Neural cell (in vitro differentiated cells): ENCODE results near the gene SH3RF3. TPM values are rescaled to one million over a fixed set of nuclear protein-coding genes. Genes with fewer than 3 reads are reported as not detected.

Source experiments
- H2AFZ ChIP-seq: fragments of 200-600, 300-800 bp; sonication (generic), shearing (Covaris generic); 2 replicates; pipeline ENCODE4 v1.6.0; 2014; ENCODE audit warnings: low read depth, mild to moderate bottlenecking, antibody characterized with exemption, low read length, moderate library complexity
- H3F3A ChIP-seq: fragments of 200-600 bp; shearing (Covaris generic); 2 replicates; pipeline ENCODE4 v1.6.1; 2016; ENCODE audit warnings: mild to moderate bottlenecking, moderate library complexity, mixed read lengths, antibody characterized with exemption, low read length; ENCODE audit not compliant: insufficient read depth, poor library complexity, severe bottlenecking
- H3K27ac ChIP-seq: fragments of 200-600, 300-800 bp; sonication (generic), shearing (Covaris generic); 2 replicates; pipeline ENCODE4 v1.5.1; 2014; ENCODE audit warnings: mild to moderate bottlenecking, low read length, moderate library complexity
- H3K27me3 ChIP-seq: fragments of 300-800, 200-600 bp; sonication (generic), shearing (Covaris generic); 2 replicates; pipeline ENCODE4 v1.6.0; 2014; ENCODE audit warnings: mild to moderate bottlenecking, low read depth, low read length, moderate library complexity; ENCODE audit not compliant: insufficient read depth
- H3K36me3 ChIP-seq: fragments of 300-800, 200-600 bp; sonication (generic), shearing (Covaris generic); 2 replicates; pipeline ENCODE4 v1.5.1; 2014; ENCODE audit warnings: mild to moderate bottlenecking, antibody characterized with exemption, low read length, moderate library complexity; ENCODE audit not compliant: insufficient read depth
- H3K4me2 ChIP-seq: fragments of 300-800, 200-600 bp; sonication (generic), shearing (Covaris generic); 2 replicates; pipeline ENCODE4 v1.6.0; 2014; ENCODE audit warnings: mild to moderate bottlenecking, low read length
- H3K4me3 ChIP-seq: fragments of 300-800, 200-600 bp; sonication (generic), shearing (Covaris generic); 2 replicates; pipeline ENCODE4 v1.5.1; 2014; ENCODE audit warnings: mild to moderate bottlenecking, low read length, moderate library complexity
- H3K79me2 ChIP-seq: fragments of 200-600 bp; shearing (Covaris generic); replicated peaks from 2 replicates; pipeline ENCODE4 v1.6.0; 2014; ENCODE audit warnings: mild to moderate bottlenecking, low read length, moderate library complexity; ENCODE audit not compliant: insufficient read depth
- H3K9ac ChIP-seq: fragments of 300-800, 200-600 bp; sonication (generic), shearing (Covaris generic); 2 replicates; pipeline ENCODE4 v1.6.1; 2016; ENCODE audit warnings: mild to moderate bottlenecking, low read length, mixed read lengths
- H3K9me2 ChIP-seq: fragments of 200-600 bp; shearing (Covaris generic); 2 replicates; pipeline ENCODE4 v1.6.1; 2016; ENCODE audit warnings: mild to moderate bottlenecking, low read length, mixed read lengths; ENCODE audit not compliant: insufficient read depth
- H3K9me3 ChIP-seq: fragments of 200-600, 300-800 bp; sonication (generic), shearing (Covaris generic); 2 replicates; pipeline ENCODE4 v1.6.1; 2016; ENCODE audit warnings: mild to moderate bottlenecking, mixed run types, low read length, moderate library complexity, mixed read lengths
- H4K20me1 ChIP-seq: fragments of 200-600 bp; shearing (Covaris generic); 2 replicates; pipeline ENCODE4 v1.6.1; 2016; ENCODE audit warnings: mild to moderate bottlenecking, mixed run types; ENCODE audit not compliant: insufficient read depth
- EP300 ChIP-seq: fragments of 450-650 bp; conservative IDR thresholded peaks from 2 replicates; pipeline ENCODE4 v1.6.1; 2014; ENCODE audit warnings: antibody characterized with exemption, mild to moderate bottlenecking, moderate library complexity; ENCODE audit not compliant: poor library complexity, severe bottlenecking
- EZH2 ChIP-seq: fragments of 200-600, 300-800 bp; shearing (Covaris generic), sonication (generic); IDR thresholded peaks from 2 replicates; pipeline ENCODE4 v1.6.1; 2014; ENCODE audit warnings: antibody characterized with exemption, low read length, borderline replicate concordance, mild to moderate bottlenecking; ENCODE audit not compliant: insufficient read depth, poor library complexity, severe bottlenecking
- MXI1 ChIP-seq: fragments of 450-650 bp; conservative IDR thresholded peaks from 2 replicates; pipeline ENCODE4 v1.6.1; 2014; ENCODE audit warnings: antibody characterized with exemption, mild to moderate bottlenecking; ENCODE audit not compliant: poor library complexity, severe bottlenecking
- POLR2AphosphoS5 ChIP-seq: IDR thresholded peaks from 2 replicates; pipeline ENCODE4 v1.6.1; 2012
- RAD21 ChIP-seq: fragments of 450-650 bp; conservative IDR thresholded peaks from 2 replicates; pipeline ENCODE4 v1.6.1; 2014; ENCODE audit warnings: antibody characterized with exemption, mild to moderate bottlenecking, moderate library complexity
- SMC3 ChIP-seq: fragments of 450-650 bp; conservative IDR thresholded peaks from 2 replicates; pipeline ENCODE4 v1.6.1; 2014; ENCODE audit warnings: antibody characterized with exemption, mild to moderate bottlenecking, moderate library complexity; ENCODE audit not compliant: poor library complexity
- TAF1 ChIP-seq: IDR thresholded peaks from 2 replicates; pipeline ENCODE4 v1.6.1; 2012; ENCODE audit warnings: low read depth
- polyA plus RNA-seq: library from polyadenylated mRNA; depleted of rRNA; stranded (reverse); fragments of >200 nt; gene quantifications from 2 replicates; pipeline ENCODE4 v1.2.3, GENCODE V29; 2014
- TF ChIP-seq, protein P1 (sequence below): fragments of 450-650 bp; IDR thresholded peaks from 2 replicates; pipeline ENCODE4 v1.5.1; 2014; ENCODE audit warnings: antibody characterized with exemption, mild to moderate bottlenecking, moderate library complexity; ENCODE audit not compliant: poor library complexity, severe bottlenecking
- TF ChIP-seq, protein P2 (sequence below): IDR thresholded peaks from 2 replicates; pipeline ENCODE4 v1.6.1; 2012; ENCODE audit warnings: borderline replicate concordance

The SH3RF3 gene
- polyA plus RNA-seq, 1 donor from 2014 or later: 0.53 TPM

DNA sequence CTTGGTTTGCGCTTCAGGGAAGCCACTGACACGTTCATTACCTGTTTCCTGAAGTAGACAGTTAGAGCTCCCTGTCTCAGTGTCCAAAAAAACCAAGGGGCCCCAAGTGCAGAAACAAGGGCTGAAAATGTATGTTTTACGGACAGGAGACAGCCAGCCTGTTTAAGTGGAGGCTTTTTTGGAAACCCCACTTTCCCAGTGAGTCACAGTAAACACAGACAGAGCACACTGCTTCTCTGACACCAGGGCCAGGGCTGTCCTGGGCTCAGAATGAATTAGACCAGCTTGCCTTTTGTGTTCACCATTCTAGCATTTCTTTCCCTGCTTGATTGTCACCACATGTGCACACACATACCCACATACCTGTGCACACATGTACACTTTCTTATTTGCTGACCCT is 128.6 kb downstream of the SH3RF3 start:
- no peak overlapping the region for H2AFZ ChIP-seq
- H3K9me3 ChIP-seq: no peaks in the 10 kb centered on the region
- TF ChIP-seq MXI1 (no peak), EP300 (no peak), TAF1 (no peak), RAD21 (no peak), SMC3 (no peak), POLR2AphosphoS5 (no peak), EZH2 (no peak)
- TF ChIP-seq, protein P1, sequence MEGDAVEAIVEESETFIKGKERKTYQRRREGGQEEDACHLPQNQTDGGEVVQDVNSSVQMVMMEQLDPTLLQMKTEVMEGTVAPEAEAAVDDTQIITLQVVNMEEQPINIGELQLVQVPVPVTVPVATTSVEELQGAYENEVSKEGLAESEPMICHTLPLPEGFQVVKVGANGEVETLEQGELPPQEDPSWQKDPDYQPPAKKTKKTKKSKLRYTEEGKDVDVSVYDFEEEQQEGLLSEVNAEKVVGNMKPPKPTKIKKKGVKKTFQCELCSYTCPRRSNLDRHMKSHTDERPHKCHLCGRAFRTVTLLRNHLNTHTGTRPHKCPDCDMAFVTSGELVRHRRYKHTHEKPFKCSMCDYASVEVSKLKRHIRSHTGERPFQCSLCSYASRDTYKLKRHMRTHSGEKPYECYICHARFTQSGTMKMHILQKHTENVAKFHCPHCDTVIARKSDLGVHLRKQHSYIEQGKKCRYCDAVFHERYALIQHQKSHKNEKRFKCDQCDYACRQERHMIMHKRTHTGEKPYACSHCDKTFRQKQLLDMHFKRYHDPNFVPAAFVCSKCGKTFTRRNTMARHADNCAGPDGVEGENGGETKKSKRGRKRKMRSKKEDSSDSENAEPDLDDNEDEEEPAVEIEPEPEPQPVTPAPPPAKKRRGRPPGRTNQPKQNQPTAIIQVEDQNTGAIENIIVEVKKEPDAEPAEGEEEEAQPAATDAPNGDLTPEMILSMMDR: no peak
- TF ChIP-seq, protein P2, sequence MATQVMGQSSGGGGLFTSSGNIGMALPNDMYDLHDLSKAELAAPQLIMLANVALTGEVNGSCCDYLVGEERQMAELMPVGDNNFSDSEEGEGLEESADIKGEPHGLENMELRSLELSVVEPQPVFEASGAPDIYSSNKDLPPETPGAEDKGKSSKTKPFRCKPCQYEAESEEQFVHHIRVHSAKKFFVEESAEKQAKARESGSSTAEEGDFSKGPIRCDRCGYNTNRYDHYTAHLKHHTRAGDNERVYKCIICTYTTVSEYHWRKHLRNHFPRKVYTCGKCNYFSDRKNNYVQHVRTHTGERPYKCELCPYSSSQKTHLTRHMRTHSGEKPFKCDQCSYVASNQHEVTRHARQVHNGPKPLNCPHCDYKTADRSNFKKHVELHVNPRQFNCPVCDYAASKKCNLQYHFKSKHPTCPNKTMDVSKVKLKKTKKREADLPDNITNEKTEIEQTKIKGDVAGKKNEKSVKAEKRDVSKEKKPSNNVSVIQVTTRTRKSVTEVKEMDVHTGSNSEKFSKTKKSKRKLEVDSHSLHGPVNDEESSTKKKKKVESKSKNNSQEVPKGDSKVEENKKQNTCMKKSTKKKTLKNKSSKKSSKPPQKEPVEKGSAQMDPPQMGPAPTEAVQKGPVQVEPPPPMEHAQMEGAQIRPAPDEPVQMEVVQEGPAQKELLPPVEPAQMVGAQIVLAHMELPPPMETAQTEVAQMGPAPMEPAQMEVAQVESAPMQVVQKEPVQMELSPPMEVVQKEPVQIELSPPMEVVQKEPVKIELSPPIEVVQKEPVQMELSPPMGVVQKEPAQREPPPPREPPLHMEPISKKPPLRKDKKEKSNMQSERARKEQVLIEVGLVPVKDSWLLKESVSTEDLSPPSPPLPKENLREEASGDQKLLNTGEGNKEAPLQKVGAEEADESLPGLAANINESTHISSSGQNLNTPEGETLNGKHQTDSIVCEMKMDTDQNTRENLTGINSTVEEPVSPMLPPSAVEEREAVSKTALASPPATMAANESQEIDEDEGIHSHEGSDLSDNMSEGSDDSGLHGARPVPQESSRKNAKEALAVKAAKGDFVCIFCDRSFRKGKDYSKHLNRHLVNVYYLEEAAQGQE: no peak
- H3K4me3 ChIP-seq: no peak overlapping the region
- no peaks in the 10 kb centered on the region for H4K20me1 ChIP-seq
- H3F3A ChIP-seq: no peaks in the 10 kb centered on the region
- no peak overlapping the region for H3K27ac ChIP-seq
- no peak overlapping the region for H3K4me2 ChIP-seq
- H3K36me3 ChIP-seq: no peaks in the 10 kb centered on the region
- H3K79me2 ChIP-seq: no peaks in the 10 kb centered on the region
- no peaks in the 10 kb centered on the region for H3K9me2 ChIP-seq
- H3K27me3 ChIP-seq: no peaks in the 10 kb centered on the region
- no peak overlapping the region for H3K9ac ChIP-seq

DNA sequence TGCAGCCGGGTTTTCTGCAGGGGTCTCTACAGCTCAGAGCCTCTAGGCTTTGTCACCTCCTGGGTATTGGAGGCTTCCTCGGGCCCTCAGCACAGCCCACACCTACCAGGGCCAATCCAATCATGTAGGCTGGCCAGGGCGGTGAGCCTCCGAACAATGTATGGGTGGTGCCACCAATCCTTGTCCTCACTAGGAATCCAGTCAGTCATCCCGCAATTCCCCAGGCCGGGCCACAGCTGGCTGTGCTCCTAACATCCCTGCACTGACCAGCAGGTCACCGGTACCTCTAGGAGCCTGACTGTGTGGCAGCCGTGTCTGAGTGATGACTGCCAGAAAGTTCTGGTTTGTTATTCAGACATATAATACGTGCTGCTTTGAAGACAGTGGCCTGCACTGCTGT is 129.4 kb downstream of the SH3RF3 start:
- Histone ChIP-seq H3F3A (no peaks in the 10 kb centered on the region), H2AFZ (no peak overlapping the region), H3K9ac (no peak overlapping the region), H3K4me3 (no peak overlapping the region), H3K27ac (no peak overlapping the region), H3K9me2 (no peaks in the 10 kb centered on the region), H3K4me2 (no peak overlapping the region), H3K9me3 (no peaks in the 10 kb centered on the region), H3K36me3 (no peaks in the 10 kb centered on the region), H3K79me2 (no peaks in the 10 kb centered on the region), H3K27me3 (no peaks in the 10 kb centered on the region), H4K20me1 (no peaks in the 10 kb centered on the region)
- TF ChIP-seq, protein P2: no peak
- TF ChIP-seq, protein P1: no peak
- TF ChIP-seq SMC3: no peak
- no peak for TF ChIP-seq EP300
- no peak for TF ChIP-seq POLR2AphosphoS5
- TF ChIP-seq EZH2: no peak
- no peak for TF ChIP-seq RAD21
- no peak for TF ChIP-seq TAF1
- TF ChIP-seq MXI1: no peak
